ENCODE results near the gene FANCC.

DNA sequence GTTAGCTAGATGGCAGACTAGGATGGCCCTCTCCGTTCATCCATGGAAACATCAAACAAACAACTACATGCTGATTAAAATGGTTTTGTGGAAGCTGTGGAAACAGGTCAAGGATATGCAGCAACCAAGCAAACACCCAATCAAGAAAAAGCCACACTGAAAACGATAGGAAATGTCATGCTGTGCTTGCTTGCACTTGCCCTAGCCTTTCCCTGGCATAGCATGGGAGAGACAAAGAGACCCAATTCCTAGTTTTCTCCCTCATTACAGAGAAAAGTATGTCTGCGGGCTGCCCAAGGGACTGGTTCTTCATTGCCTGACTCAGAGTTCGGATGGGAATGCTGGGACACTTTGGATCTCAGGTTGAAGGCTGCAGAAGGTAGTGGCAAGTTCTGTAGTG lies 98.7 kb downstream of the FANCC start:
- TF ChIP-seq POLR2A (IDR thresholded peaks at IDR 0.05) = no peak
- TF ChIP-seq, protein P1, sequence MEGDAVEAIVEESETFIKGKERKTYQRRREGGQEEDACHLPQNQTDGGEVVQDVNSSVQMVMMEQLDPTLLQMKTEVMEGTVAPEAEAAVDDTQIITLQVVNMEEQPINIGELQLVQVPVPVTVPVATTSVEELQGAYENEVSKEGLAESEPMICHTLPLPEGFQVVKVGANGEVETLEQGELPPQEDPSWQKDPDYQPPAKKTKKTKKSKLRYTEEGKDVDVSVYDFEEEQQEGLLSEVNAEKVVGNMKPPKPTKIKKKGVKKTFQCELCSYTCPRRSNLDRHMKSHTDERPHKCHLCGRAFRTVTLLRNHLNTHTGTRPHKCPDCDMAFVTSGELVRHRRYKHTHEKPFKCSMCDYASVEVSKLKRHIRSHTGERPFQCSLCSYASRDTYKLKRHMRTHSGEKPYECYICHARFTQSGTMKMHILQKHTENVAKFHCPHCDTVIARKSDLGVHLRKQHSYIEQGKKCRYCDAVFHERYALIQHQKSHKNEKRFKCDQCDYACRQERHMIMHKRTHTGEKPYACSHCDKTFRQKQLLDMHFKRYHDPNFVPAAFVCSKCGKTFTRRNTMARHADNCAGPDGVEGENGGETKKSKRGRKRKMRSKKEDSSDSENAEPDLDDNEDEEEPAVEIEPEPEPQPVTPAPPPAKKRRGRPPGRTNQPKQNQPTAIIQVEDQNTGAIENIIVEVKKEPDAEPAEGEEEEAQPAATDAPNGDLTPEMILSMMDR (IDR thresholded peaks at IDR 0.05) = no peak
